ENCODE measurements around the gene TRAPPC2.

Gene TRAPPC2

DNA sequence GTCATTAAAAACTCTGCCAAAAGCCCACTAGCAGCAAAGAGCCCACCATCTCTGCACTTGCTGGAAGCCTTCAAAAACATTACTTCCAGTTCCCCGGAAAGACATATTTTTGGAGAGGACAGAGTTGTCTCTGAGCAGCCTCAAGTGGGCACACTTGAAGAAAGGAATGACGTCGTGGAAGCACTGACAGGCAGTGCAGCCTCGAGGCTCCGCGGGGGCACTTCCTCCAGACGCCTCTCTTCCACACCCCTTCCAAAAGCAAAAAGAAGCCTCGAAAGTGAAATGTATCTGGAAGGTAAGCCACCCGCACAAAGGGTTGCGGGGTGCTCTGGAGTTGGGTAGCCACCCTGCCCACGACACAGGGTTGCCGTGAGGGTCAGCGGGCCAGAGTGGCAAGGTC, 26.0 kb upstream of the TRAPPC2 start:
- peaks cover 10% of the 10 kb centered on the region for H3K36me3 ChIP-seq (ENCODE audit: control insufficient read depth, insufficient read depth, low read length)
- H3K27ac ChIP-seq (ENCODE audit: low read depth, low read length) = no peak overlapping the region
- no peak overlapping the region for H3K9ac ChIP-seq (ENCODE audit: low read length)
- H3K4me3 ChIP-seq (ENCODE audit: low read length) = no peak overlapping the region
- H3K27me3 ChIP-seq (ENCODE audit: control insufficient read depth, insufficient read depth, low read length) = no peaks in the 10 kb centered on the region
- H3K4me1 ChIP-seq (ENCODE audit: control insufficient read depth, insufficient read depth, low read length) = no peaks in the 10 kb centered on the region

DNA sequence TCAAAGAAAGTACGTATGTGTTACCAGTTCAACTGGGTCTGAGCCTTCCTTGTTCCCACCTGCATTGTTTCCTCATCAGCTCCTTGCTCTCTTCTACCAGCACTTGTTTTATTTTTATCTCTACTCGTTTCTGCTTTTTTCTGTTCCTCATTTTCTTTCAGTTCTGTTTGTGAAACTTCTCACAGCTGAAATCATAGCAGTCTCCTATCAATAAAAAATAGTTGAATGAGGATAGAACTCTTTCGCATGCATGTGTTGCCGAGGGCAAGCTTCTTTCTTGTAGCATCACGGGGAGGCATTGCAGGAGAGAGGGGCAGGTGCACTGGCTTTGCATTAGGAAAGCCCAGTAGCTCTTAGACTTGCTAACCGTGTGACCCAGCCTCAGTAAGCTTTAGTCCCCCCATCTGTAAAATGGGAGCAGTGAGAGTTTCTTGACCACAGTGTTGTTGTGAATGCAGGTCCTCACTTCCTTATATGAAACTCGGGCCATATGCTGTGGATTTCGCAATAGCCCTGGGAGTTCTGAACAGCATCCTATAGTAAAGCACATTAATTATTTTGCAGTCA, 24.8 kb upstream of the TRAPPC2 start:
- Histone ChIP-seq H3K27ac (ENCODE audit: low read depth, low read length) (no peak overlapping the region), H3K4me1 (ENCODE audit: control insufficient read depth, insufficient read depth, low read length) (no peaks in the 10 kb centered on the region), H3K27me3 (ENCODE audit: control insufficient read depth, insufficient read depth, low read length) (no peaks in the 10 kb centered on the region), H3K4me3 (ENCODE audit: low read length) (no peak overlapping the region), H3K36me3 (ENCODE audit: control insufficient read depth, insufficient read depth, low read length) (peaks cover 12% of the 10 kb centered on the region), H3K9ac (ENCODE audit: low read length) (no peak overlapping the region)

DNA sequence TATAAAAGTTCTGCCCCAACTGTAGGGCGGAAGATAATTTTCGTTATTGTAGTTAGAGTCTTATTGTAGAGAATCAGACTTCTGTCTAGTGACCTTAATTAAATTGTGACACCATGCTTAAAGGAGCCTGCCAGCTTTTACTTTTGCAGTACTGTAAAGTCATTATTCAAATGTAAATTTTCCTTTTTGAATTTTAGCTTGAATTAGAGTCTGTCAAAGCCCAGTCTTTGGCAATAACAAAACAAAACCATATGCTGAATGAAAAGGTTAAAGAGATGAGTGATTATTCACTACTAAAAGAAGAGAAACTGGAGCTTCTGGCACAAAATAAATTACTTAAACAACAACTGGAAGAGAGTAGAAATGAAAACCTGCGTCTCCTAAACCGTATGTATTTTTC, 22.0 kb upstream of the TRAPPC2 start:
- peaks cover 12% of the 10 kb centered on the region for H3K36me3 ChIP-seq (ENCODE audit: control insufficient read depth, insufficient read depth, low read length)
- H3K27me3 ChIP-seq (ENCODE audit: control insufficient read depth, insufficient read depth, low read length) = no peaks in the 10 kb centered on the region
- no peak overlapping the region for H3K27ac ChIP-seq (ENCODE audit: low read depth, low read length)
- no peak overlapping the region for H3K9ac ChIP-seq (ENCODE audit: low read length)
- H3K4me1 ChIP-seq (ENCODE audit: control insufficient read depth, insufficient read depth, low read length) = no peaks in the 10 kb centered on the region
- no peak overlapping the region for H3K4me3 ChIP-seq (ENCODE audit: low read length)

DNA sequence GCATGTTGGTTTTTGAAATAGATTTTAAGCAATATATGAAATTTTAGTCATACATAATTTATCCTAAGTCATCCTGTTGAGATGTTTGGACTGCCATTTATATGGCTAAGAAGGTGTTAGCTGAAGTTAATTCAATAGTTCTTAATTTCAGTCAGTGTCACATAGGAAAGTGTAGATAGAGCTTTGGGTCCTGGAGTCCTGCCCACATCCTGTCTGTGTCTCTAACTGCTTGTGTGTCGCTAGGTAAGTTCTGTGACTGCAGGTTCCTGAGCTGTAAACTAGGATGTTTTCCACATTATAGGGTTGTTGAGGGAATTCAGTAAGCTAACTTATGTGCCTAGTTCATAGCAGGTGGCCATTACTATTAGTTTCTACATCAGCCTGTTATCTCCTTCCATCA, 20.8 kb upstream of the TRAPPC2 start:
- no peak overlapping the region for H3K27ac ChIP-seq (ENCODE audit: low read depth, low read length)
- no peak overlapping the region for H3K4me3 ChIP-seq (ENCODE audit: low read length)
- peaks cover 7% of the 10 kb centered on the region for H3K36me3 ChIP-seq (ENCODE audit: control insufficient read depth, insufficient read depth, low read length)
- H3K9ac ChIP-seq (ENCODE audit: low read length) = no peak overlapping the region
- no peaks in the 10 kb centered on the region for H3K27me3 ChIP-seq (ENCODE audit: control insufficient read depth, insufficient read depth, low read length)
- no peaks in the 10 kb centered on the region for H3K4me1 ChIP-seq (ENCODE audit: control insufficient read depth, insufficient read depth, low read length)

DNA sequence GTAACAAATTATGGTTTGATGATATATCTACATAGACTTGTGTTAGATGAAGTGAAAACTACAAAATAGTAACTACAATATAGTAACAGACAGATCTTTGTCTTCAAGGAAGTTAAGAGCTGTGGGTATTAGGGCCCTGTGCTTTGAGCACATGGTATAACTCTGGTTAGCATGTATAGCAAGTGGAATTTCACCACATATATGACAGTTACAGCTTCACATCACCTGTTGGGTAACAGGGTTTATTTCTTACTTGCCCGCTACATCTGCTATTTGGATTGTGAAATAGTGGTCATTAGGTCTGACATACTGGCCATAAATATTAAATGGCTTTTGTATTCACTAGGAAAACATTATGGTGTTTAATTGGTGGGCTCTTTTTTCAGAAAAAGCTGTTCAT, 20.3 kb upstream of the TRAPPC2 start:
- H3K27ac ChIP-seq (ENCODE audit: low read depth, low read length) = no peak overlapping the region
- peaks cover 7% of the 10 kb centered on the region for H3K36me3 ChIP-seq (ENCODE audit: control insufficient read depth, insufficient read depth, low read length)
- no peak overlapping the region for H3K9ac ChIP-seq (ENCODE audit: low read length)
- no peaks in the 10 kb centered on the region for H3K27me3 ChIP-seq (ENCODE audit: control insufficient read depth, insufficient read depth, low read length)
- H3K4me1 ChIP-seq (ENCODE audit: control insufficient read depth, insufficient read depth, low read length) = no peaks in the 10 kb centered on the region
- H3K4me3 ChIP-seq (ENCODE audit: low read length) = no peak overlapping the region

DNA sequence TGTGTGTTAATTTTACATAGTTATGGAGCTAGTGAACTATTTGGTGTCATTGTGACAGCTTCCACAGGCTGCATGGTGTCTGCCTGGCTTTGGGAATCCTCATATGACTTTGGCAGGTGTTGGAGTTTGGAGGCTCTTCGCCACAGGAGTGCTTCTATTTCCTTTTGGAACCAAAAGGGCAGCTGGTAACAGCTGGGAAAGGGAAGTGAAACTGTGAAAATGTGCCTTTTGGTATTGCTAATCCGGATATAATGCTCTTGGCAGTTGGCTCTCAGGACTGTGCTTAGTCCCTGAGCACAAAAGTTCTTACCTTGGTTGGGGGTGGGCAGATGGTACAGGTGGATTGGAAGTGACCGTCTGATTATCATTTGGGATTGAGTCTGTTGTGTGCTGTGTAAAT, 18.2 kb upstream of the TRAPPC2 start:
- Histone ChIP-seq H3K9ac (ENCODE audit: low read length) (no peak overlapping the region), H3K27me3 (ENCODE audit: control insufficient read depth, insufficient read depth, low read length) (no peaks in the 10 kb centered on the region), H3K36me3 (ENCODE audit: control insufficient read depth, insufficient read depth, low read length) (peaks cover 7% of the 10 kb centered on the region), H3K4me1 (ENCODE audit: control insufficient read depth, insufficient read depth, low read length) (no peaks in the 10 kb centered on the region), H3K4me3 (ENCODE audit: low read length) (no peak overlapping the region), H3K27ac (ENCODE audit: low read depth, low read length) (no peak overlapping the region)

DNA sequence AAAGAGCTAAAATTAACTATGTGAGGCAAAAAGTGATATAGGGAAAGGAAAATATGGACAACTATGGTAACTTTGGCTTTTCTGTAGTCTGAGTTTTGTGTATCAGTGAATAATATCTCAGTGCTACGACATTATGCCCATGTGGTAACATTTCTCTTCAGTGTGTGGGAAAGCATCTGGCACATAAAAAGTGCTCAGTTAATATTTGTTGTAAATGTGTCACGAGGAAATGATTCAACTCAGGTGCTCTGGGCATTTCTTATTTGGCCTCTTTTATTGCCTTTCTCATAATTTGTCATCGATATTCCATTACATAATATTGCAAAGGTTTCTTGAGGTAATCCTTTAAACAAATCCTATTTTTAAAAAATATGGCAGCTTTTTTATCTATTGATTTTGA, 17.7 kb upstream of the TRAPPC2 start:
- Histone ChIP-seq H3K9ac (ENCODE audit: low read length) (no peak overlapping the region), H3K4me3 (ENCODE audit: low read length) (no peak overlapping the region), H3K4me1 (ENCODE audit: control insufficient read depth, insufficient read depth, low read length) (no peaks in the 10 kb centered on the region), H3K27ac (ENCODE audit: low read depth, low read length) (no peak overlapping the region), H3K27me3 (ENCODE audit: control insufficient read depth, insufficient read depth, low read length) (no peaks in the 10 kb centered on the region), H3K36me3 (ENCODE audit: control insufficient read depth, insufficient read depth, low read length) (peaks cover 6% of the 10 kb centered on the region)

DNA sequence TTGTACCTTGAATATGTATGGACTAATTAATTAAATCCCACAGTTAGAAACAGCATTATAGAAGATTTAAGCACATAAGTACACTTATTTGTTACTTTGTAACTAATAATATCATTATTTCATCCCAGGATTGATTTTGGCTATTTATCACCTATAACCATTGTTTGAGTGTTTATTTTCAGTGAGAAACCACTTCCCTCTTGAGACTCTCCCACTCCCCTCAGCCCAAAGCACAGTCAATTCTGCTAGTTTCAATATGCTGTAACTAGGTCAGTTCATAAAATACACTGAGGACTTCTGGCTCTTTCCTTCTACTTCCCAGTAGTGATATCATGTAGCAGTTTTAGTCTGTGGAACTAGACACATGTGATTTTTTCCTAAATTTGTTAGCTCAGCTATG, 16.4 kb upstream of the TRAPPC2 start:
- H3K27ac ChIP-seq (ENCODE audit: low read depth, low read length) = no peak overlapping the region
- H3K4me1 ChIP-seq (ENCODE audit: control insufficient read depth, insufficient read depth, low read length) = no peaks in the 10 kb centered on the region
- no peak overlapping the region for H3K4me3 ChIP-seq (ENCODE audit: low read length)
- H3K27me3 ChIP-seq (ENCODE audit: control insufficient read depth, insufficient read depth, low read length) = no peaks in the 10 kb centered on the region
- H3K36me3 ChIP-seq (ENCODE audit: control insufficient read depth, insufficient read depth, low read length) = peaks cover 5% of the 10 kb centered on the region
- H3K9ac ChIP-seq (ENCODE audit: low read length) = no peak overlapping the region

DNA sequence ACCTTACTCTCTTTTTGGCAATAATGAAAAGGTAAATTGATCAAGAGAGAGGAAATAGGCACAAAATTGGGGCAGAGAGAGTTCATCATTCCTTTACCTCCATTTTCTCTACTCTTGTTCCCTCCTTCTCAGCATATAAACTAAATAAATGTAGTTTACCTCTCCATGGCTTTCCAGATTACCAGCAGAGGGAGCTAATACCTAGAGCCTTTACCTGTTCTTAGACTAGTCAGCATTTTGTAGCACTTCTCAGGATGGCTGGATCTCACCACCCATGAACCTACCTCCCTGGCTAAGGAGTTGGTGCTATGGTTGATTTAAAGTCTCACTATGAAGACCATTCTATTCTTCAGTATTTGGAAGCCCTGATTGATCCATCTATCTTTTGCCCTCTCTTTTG, 15.8 kb upstream of the TRAPPC2 start:
- Histone ChIP-seq H3K36me3 (ENCODE audit: control insufficient read depth, insufficient read depth, low read length) (peaks cover 3% of the 10 kb centered on the region), H3K27ac (ENCODE audit: low read depth, low read length) (no peak overlapping the region), H3K4me1 (ENCODE audit: control insufficient read depth, insufficient read depth, low read length) (no peaks in the 10 kb centered on the region), H3K27me3 (ENCODE audit: control insufficient read depth, insufficient read depth, low read length) (no peaks in the 10 kb centered on the region), H3K4me3 (ENCODE audit: low read length) (no peak overlapping the region), H3K9ac (ENCODE audit: low read length) (no peak overlapping the region)

DNA sequence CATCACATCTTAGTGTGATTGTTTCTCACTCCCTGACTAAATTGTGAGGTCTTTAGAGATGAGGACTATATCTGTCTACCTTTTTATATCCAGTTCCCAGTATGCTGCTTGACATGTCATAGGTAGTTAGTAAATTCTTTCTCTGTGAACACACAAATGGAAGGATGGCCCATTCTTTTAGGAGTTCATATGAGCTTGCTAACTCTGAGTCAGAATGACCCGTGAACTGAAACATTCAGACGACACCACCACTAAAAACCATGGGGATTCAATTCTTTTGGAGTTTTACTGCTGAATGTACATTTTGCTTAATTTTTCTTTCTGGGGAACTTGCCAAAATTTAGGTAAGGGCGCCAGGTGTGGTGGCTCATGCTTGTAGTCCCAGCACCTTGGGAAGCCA, 14.1 kb upstream of the TRAPPC2 start:
- Histone ChIP-seq H3K36me3 (ENCODE audit: control insufficient read depth, insufficient read depth, low read length) (peaks cover 7% of the 10 kb centered on the region), H3K27ac (ENCODE audit: low read depth, low read length) (no peak overlapping the region), H3K9ac (ENCODE audit: low read length) (no peak overlapping the region), H3K4me3 (ENCODE audit: low read length) (no peak overlapping the region), H3K27me3 (ENCODE audit: control insufficient read depth, insufficient read depth, low read length) (no peaks in the 10 kb centered on the region), H3K4me1 (ENCODE audit: control insufficient read depth, insufficient read depth, low read length) (no peaks in the 10 kb centered on the region)

DNA sequence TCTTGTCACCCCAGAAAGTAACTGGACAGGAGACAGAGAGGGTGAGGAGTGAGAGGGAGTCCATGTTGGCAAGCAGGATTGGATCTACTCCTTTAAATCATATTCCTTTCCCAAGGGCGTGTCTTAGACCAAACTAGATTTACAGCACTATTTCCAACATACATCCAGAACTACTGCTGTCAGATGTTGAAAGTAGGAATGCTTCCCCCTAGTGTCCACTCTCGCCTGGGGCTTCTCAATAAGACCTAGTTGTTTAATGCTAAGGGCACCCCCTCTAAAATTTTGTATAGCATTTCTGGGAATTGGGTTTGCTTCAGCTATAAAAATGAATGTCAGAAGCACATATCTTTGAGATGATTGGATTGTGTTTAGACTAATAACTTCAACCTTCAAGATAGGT, 13.4 kb upstream of the TRAPPC2 start:
- no peak overlapping the region for H3K4me3 ChIP-seq (ENCODE audit: low read length)
- no peaks in the 10 kb centered on the region for H3K4me1 ChIP-seq (ENCODE audit: control insufficient read depth, insufficient read depth, low read length)
- H3K27me3 ChIP-seq (ENCODE audit: control insufficient read depth, insufficient read depth, low read length) = no peaks in the 10 kb centered on the region
- H3K9ac ChIP-seq (ENCODE audit: low read length) = no peak overlapping the region
- no peak overlapping the region for H3K27ac ChIP-seq (ENCODE audit: low read depth, low read length)
- peaks cover 7% of the 10 kb centered on the region for H3K36me3 ChIP-seq (ENCODE audit: control insufficient read depth, insufficient read depth, low read length)

DNA sequence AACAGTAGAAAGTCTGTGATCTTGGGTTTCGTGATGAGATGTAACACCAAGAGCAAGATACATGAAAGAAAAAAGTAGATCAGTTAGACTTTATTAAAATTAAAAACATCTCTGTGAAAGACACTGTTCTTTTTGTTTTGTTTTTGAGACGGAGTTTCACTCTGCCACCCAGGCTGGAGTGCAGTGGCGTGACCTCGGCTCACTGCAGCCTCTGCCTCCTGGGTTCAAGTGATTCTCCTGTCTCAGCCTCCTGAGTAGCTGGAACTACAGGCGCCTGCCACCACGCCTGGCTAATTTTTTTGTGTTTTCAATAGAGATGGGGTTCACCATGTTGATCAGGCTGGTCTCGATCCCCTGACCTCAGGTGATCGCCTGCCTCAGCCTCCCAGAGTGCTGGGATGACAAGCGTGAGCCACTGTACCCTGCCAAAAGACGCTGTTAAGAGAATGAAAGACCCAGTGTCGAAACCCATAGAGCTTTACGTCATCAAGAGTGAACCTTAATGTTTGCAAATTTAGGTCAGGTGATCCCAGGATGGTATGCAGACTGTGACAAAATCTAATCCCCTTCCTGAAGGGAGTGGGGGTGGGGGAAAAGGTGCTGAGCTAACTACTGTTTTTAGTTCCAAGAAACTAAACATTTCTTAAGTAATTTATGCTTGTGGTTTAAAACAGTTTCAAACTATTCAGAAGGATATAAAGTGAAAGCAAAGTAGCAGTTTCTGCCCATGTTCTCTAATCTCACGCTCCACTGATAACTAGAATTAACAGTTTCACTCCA, 8.2 kb upstream of the TRAPPC2 start:
- Histone ChIP-seq H3K27ac (ENCODE audit: low read depth, low read length) (no peak overlapping the region), H3K4me1 (ENCODE audit: control insufficient read depth, insufficient read depth, low read length) (no peaks in the 10 kb centered on the region), H3K9ac (ENCODE audit: low read length) (no peak overlapping the region), H3K4me3 (ENCODE audit: low read length) (no peak overlapping the region), H3K27me3 (ENCODE audit: control insufficient read depth, insufficient read depth, low read length) (no peaks in the 10 kb centered on the region), H3K36me3 (ENCODE audit: control insufficient read depth, insufficient read depth, low read length) (peaks cover 8% of the 10 kb centered on the region)

DNA sequence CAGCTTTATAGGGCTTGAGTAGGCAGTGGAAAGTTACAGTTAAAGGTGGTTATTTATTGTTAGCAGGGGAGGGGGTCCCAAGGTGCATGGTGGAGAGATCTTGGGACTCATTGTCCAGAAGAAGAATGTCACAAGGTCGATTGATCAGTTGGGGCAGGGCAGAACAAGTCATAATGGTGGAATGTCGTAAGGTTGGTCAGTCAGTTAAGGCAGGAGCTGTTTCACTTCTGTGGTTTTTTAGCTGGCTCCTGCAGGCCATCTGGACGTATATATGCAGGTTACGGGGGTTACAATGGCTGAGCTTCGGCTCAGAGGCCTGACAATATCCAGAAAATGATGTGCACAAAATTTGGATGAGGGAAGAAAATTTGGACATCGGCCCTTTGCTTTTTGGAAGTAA, 7.3 kb upstream of the TRAPPC2 start:
- no peak overlapping the region for H3K9ac ChIP-seq (ENCODE audit: low read length)
- no peak overlapping the region for H3K27ac ChIP-seq (ENCODE audit: low read depth, low read length)
- H3K4me1 ChIP-seq (ENCODE audit: control insufficient read depth, insufficient read depth, low read length) = no peaks in the 10 kb centered on the region
- H3K27me3 ChIP-seq (ENCODE audit: control insufficient read depth, insufficient read depth, low read length) = no peaks in the 10 kb centered on the region
- peaks cover 6% of the 10 kb centered on the region for H3K36me3 ChIP-seq (ENCODE audit: control insufficient read depth, insufficient read depth, low read length)
- H3K4me3 ChIP-seq (ENCODE audit: low read length) = no peak overlapping the region
